HepG2 (cell line): Measurements from ENCODE around the gene LMAN1L. TPM values are rescaled to one million over a fixed set of nuclear protein-coding genes. Genes with fewer than 3 reads are reported as not detected.

ENCODE experiments used
- CEBPB ChIP-seq: IDR thresholded peaks from 2 replicates; pipeline ENCODE4 v1.6.1; 2011; ENCODE audit warnings: low read depth, low read length, improper control_type of control experiment, borderline replicate concordance
- DZIP1 ChIP-seq: sonication (generic); formaldehyde crosslinking; IDR thresholded peaks from 2 replicates; pipeline ENCODE4 v1.5.0; 2020; ENCODE audit warnings: mild to moderate bottlenecking, missing genetic modification reagents
- E2F1 ChIP-seq: sonication (generic); formaldehyde crosslinking; IDR thresholded peaks from 2 replicates; pipeline ENCODE4 v1.5.0; 2020; ENCODE audit warnings: missing genetic modification reagents
- FOSL2 ChIP-seq: sonication (generic); formaldehyde crosslinking; IDR thresholded peaks from 2 replicates; pipeline ENCODE4 v1.4.0; 2020; ENCODE audit warnings: missing genetic modification reagents
- FOXA1 ChIP-seq, 2 experiments: fragments of 450-650 bp in 1 of 2; sonication (generic) in 1 of 2; formaldehyde crosslinking in 1 of 2; IDR thresholded peaks; 2 replicates each; pipeline versions ENCODE4 v1.4.0 to v1.6.1; 2016 to 2020; ENCODE audit warnings: missing genetic modification reagents in 1 of 2
- LBX2 ChIP-seq: sonication (generic); formaldehyde crosslinking; IDR thresholded peaks from 2 replicates; pipeline ENCODE4 v1.5.0; 2020; ENCODE audit warnings: missing genetic modification reagents, mild to moderate bottlenecking, borderline replicate concordance
- SPEN ChIP-seq: sonication (generic); formaldehyde crosslinking; IDR thresholded peaks from 2 replicates; pipeline ENCODE4 v1.5.1; 2020; ENCODE audit warnings: low read depth, mild to moderate bottlenecking, missing genetic modification reagents
- ZFP91 ChIP-seq: sonication (generic); formaldehyde crosslinking; IDR thresholded peaks from 2 replicates; pipeline ENCODE4 v1.9.0; 2022; ENCODE audit warnings: missing genetic modification reagents, mild to moderate bottlenecking, borderline replicate concordance
- ZNF616 ChIP-seq: sonication (generic); formaldehyde crosslinking; IDR thresholded peaks from 2 replicates; pipeline ENCODE4 v1.5.0; 2020; ENCODE audit warnings: low read depth, mild to moderate bottlenecking, missing genetic modification reagents
- ZNF770 ChIP-seq: sonication (generic); formaldehyde crosslinking; IDR thresholded peaks from 2 replicates; pipeline ENCODE4 v1.5.0; 2020; ENCODE audit warnings: mild to moderate bottlenecking, missing genetic modification reagents
- ZSCAN25 ChIP-seq: sonication (generic); formaldehyde crosslinking; IDR thresholded peaks from 2 replicates; pipeline ENCODE4 v1.8.0; 2022; ENCODE audit warnings: mild to moderate bottlenecking, missing genetic modification reagents
- ZSCAN31 ChIP-seq: sonication (generic); formaldehyde crosslinking; IDR thresholded peaks from 2 replicates; pipeline ENCODE4 v1.5.0; 2020; ENCODE audit warnings: low read depth, mild to moderate bottlenecking, missing genetic modification reagents
- polyA plus RNA-seq, 8 experiments: library from polyadenylated mRNA; depleted of rRNA in 3 of 8; stranded (reverse) in 7 of 8; unstranded in 1 of 8; fragments of >200 nt; fragmentation: Illumina TruSeq in 4 of 8; extraction: Trizol in 4 of 8; gene quantifications; 2 replicates each; pipeline versions ENCODE4 v1.2.1 to v1.2.3, GENCODE V29; 2011 to 2016; ENCODE audit warnings: low read depth in 4 of 8, missing spikeins in 1 of 8, mixed read lengths in 1 of 8; ENCODE audit not compliant: insufficient read depth in 1 of 8
- total RNA-seq, 5 experiments: library from RNA; depleted of rRNA; stranded (reverse); fragments of >200 nt; fragmentation: Illumina TruSeq; extraction: Trizol; gene quantifications; 2 replicates each; pipeline ENCODE4 v1.2.3, GENCODE V29; 2016; ENCODE audit warnings: low read depth in 1 of 5
- TF ChIP-seq, protein P1 (sequence below): sonication (generic); formaldehyde crosslinking; IDR thresholded peaks from 2 replicates; pipeline ENCODE4 v1.5.1; 2020; ENCODE audit warnings: missing genetic modification reagents, mild to moderate bottlenecking, borderline replicate concordance
- TF ChIP-seq, protein P2 (sequence below): fragments of 450-650 bp; IDR thresholded peaks from 2 replicates; pipeline ENCODE4 v1.6.1; 2017

LMAN1L gene
- total and polyA plus RNA-seq, 2 of the 13 experiments (the other 11 are each of a cell fraction or from before 2014, with no cell fraction given): not detected

GRCh38 chr15:74780523-74781430 is 31.9 kb upstream of the LMAN1L start (continued):
- TF ChIP-seq DZIP1 (CRISPR knock-in tag) (no peak), ZFP91 (CRISPR knock-in tag) (peak; percentile 20; the same call in 1 of the 2 replicates), FOSL2 (no peak), FOXA1 (IDR thresholded peaks at IDR 0.05) (no peak), FOXA1 (CRISPR knock-in tag; IDR thresholded peaks at IDR 0.05) (no peak), LBX2 (no peak), ZNF616 (CRISPR knock-in tag) (no peak), ZSCAN31 (no peak), CEBPB (peak; percentile 55; the same call in 1 of the 2 replicates), SPEN (CRISPR knock-in tag) (no peak), ZNF770 (CRISPR knock-in tag) (no peak), E2F1 (CRISPR knock-in tag) (no peak), ZSCAN25 (0 out of 2 replicates have a peak, but pooled peaks have one; percentile 24)
- TF ChIP-seq, protein P1, sequence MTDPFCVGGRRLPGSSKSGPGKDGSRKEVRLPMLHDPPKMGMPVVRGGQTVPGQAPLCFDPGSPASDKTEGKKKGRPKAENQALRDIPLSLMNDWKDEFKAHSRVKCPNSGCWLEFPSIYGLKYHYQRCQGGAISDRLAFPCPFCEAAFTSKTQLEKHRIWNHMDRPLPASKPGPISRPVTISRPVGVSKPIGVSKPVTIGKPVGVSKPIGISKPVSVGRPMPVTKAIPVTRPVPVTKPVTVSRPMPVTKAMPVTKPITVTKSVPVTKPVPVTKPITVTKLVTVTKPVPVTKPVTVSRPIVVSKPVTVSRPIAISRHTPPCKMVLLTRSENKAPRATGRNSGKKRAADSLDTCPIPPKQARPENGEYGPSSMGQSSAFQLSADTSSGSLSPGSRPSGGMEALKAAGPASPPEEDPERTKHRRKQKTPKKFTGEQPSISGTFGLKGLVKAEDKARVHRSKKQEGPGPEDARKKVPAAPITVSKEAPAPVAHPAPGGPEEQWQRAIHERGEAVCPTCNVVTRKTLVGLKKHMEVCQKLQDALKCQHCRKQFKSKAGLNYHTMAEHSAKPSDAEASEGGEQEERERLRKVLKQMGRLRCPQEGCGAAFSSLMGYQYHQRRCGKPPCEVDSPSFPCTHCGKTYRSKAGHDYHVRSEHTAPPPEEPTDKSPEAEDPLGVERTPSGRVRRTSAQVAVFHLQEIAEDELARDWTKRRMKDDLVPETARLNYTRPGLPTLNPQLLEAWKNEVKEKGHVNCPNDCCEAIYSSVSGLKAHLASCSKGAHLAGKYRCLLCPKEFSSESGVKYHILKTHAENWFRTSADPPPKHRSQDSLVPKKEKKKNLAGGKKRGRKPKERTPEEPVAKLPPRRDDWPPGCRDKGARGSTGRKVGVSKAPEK (CRISPR knock-in tag): no peak
- TF ChIP-seq, protein P2, sequence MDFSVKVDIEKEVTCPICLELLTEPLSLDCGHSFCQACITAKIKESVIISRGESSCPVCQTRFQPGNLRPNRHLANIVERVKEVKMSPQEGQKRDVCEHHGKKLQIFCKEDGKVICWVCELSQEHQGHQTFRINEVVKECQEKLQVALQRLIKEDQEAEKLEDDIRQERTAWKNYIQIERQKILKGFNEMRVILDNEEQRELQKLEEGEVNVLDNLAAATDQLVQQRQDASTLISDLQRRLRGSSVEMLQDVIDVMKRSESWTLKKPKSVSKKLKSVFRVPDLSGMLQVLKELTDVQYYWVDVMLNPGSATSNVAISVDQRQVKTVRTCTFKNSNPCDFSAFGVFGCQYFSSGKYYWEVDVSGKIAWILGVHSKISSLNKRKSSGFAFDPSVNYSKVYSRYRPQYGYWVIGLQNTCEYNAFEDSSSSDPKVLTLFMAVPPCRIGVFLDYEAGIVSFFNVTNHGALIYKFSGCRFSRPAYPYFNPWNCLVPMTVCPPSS: no peak
